PFSK-1 (cell line): Measurements from ENCODE around the gene ULK4.

Experiments
- FOXP2 ChIP-seq: optimal IDR thresholded peaks from 2 replicates; pipeline ENCODE3; 2011; ENCODE audit warnings: borderline replicate concordance, control low read depth, inconsistent platforms; ENCODE audit not compliant: insufficient read depth; ENCODE audit errors: extremely low read length, extremely low read depth
- POLR2AphosphoS5 ChIP-seq: IDR thresholded peaks from 2 replicates; pipeline ENCODE4 v1.6.1; 2012; ENCODE audit warnings: low read depth, mild to moderate bottlenecking, control low read depth, low read length, moderate library complexity
- SIN3A ChIP-seq: IDR thresholded peaks from 2 replicates; pipeline ENCODE4 v1.6.1; 2012; ENCODE audit warnings: mild to moderate bottlenecking, low read length, moderate library complexity, borderline replicate concordance; ENCODE audit not compliant: insufficient read depth
- TAF1 ChIP-seq: IDR thresholded peaks from 2 replicates; pipeline ENCODE4 v1.6.1; 2012; ENCODE audit warnings: low read length, control low read depth, borderline replicate concordance; ENCODE audit not compliant: insufficient read depth
- TF ChIP-seq, protein P1 (sequence below), 2 experiments: IDR thresholded peaks; 2 replicates each; pipeline versions ENCODE4 v1.6.1 to v1.8.0; 2011 to 2012; ENCODE audit warnings: low read depth in 2 of 2, low read length in 2 of 2, control low read depth in 1 of 2, inconsistent platforms in 1 of 2, mild to moderate bottlenecking in 1 of 2, moderate library complexity in 1 of 2; ENCODE audit not compliant: insufficient read depth in 1 of 2

Gene ULK4

DNA sequence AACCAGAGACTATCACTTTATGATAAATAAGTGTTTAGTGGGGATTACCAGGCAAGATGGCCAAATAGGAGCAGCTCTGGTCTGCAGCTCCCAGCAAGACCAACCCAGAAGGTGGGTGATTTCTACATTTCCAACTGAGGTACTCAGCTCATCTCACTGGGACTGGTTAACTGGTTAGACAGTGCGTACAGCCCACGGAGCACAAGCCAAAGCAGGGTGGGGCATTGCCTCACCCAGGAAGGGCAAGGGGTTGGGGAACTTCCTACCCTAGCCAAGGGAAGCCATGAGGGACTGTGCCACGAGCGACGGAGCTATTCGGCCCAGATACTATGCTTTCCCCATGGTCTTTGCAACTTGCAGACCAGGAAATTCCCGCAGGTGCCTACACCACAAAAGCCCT, 591.6 kb downstream of the ULK4 start:
- TF ChIP-seq POLR2AphosphoS5: no peak
- no peak for TF ChIP-seq FOXP2
- no peak for TF ChIP-seq TAF1
- no peak for TF ChIP-seq SIN3A
- TF ChIP-seq, protein P1, sequence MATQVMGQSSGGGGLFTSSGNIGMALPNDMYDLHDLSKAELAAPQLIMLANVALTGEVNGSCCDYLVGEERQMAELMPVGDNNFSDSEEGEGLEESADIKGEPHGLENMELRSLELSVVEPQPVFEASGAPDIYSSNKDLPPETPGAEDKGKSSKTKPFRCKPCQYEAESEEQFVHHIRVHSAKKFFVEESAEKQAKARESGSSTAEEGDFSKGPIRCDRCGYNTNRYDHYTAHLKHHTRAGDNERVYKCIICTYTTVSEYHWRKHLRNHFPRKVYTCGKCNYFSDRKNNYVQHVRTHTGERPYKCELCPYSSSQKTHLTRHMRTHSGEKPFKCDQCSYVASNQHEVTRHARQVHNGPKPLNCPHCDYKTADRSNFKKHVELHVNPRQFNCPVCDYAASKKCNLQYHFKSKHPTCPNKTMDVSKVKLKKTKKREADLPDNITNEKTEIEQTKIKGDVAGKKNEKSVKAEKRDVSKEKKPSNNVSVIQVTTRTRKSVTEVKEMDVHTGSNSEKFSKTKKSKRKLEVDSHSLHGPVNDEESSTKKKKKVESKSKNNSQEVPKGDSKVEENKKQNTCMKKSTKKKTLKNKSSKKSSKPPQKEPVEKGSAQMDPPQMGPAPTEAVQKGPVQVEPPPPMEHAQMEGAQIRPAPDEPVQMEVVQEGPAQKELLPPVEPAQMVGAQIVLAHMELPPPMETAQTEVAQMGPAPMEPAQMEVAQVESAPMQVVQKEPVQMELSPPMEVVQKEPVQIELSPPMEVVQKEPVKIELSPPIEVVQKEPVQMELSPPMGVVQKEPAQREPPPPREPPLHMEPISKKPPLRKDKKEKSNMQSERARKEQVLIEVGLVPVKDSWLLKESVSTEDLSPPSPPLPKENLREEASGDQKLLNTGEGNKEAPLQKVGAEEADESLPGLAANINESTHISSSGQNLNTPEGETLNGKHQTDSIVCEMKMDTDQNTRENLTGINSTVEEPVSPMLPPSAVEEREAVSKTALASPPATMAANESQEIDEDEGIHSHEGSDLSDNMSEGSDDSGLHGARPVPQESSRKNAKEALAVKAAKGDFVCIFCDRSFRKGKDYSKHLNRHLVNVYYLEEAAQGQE (IDR thresholded peaks at IDR 0.05; ENCODE audit: insufficient read depth in 1 of 2, low read depth in 2 of 2, low read length in 2 of 2): no peak

DNA sequence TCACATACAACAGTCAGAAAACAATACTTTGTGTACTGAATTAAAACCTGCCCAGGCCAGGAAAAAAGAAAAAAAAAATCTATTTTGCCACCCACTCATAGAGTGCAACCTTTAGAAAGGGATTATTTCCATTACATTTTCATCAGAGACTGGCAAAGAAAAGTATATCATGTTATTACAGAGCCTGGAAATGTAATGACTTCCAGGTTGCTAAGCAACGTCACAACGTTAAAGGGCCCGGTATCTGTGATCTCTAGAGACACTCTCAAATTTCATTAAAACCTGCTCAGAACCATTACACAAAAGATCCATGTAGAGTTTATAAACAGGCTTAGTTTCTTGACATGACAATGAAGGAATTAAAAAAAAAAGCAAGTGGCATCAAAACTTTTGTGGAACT, 592.1 kb downstream of the ULK4 start:
- TF ChIP-seq FOXP2 (no peak), SIN3A (no peak), POLR2AphosphoS5 (no peak), TAF1 (no peak)
- TF ChIP-seq, protein P1 (IDR thresholded peaks at IDR 0.05; ENCODE audit: insufficient read depth in 1 of 2, low read depth in 2 of 2, low read length in 2 of 2): no peak

DNA sequence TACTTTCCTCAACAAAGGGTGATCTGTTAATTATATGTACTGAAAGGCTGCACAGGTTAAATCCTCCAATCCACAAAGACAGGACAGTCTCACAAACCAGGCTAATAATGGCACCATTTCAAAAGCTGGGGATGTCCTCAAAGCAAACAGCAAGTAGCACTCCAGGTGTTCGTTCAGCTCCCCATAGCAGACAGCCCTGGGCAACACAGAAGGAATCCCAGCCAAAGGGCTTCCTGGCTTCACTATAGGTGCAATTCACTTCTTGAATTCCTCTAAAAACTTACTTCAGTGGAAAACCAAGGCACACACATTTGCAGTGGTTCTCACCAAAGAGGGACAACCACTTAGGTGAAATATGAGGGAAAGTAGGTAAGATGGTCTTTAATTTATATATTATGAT, 595.9 kb downstream of the ULK4 start:
- TF ChIP-seq TAF1: no peak

DNA sequence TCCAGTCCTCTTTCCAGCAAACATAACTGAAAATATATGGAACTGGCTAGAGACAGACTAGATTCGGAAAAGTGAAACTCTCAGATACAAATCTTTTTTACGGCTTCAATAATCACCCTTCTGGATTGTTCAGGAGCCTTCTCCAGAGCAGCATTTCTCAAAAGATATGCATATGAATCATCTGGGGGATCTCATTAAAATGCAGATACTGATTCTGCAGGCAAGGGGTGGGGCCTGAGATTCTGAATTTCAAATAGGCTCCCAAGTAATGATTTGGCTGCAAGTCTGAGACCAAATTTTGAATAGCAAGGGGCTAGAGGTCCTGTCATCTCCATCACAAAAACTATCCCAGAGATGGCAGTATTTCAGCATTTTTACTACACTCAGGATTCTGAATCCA, 597.2 kb downstream of the ULK4 start:
- TF ChIP-seq FOXP2: no peak
- TF ChIP-seq, protein P1 (IDR thresholded peaks at IDR 0.05; ENCODE audit: insufficient read depth in 1 of 2, low read depth in 2 of 2, low read length in 2 of 2): no peak

DNA sequence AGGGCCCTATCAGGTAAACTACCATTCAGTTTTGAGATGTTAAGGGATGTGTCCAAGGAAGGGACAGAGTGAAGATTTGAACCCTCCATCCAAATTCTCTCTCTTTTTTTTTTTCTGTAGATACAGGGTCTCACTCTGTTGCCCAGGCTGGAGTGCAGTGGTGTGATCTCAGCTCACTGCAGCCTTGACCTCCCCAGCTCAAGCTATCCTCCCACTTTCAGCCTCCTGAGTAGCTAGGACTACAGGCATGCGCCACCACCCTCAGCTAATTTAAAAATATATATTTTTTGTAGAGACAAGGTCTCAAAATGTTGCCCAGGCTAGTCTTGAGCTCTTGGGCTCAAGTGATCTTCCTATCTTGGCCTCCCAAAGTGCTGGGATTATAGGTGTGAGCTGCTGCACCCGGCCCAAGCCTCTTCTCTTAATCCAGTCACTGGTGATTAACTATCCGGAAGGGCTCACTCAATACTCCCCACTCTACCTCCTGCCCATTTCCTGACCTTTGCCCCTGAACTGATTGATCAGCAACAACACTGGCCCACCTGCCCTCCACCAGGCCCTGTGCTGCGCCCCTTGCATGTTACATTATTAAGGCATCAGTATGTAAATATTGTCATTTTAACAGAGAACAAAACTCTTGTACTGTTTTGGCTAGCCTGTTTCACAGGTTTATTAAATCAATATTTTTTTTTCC, 597.9 kb downstream of the ULK4 start:
- TF ChIP-seq POLR2AphosphoS5 (no peak), SIN3A (no peak), FOXP2 (no peak), TAF1 (no peak)
- TF ChIP-seq, protein P1 (IDR thresholded peaks at IDR 0.05; ENCODE audit: insufficient read depth in 1 of 2, low read depth in 2 of 2, low read length in 2 of 2): no peak
